GM18868 (cell line): ENCODE data around the gene SGK1.
"Not testable (repeated sequence)": the region's sequence is repeated elsewhere in the genome, so short reads cannot be mapped to it uniquely, and the experiment has no call there.

Experiments
- ATAC-seq: cut with Tn5 transposase; IDR thresholded peaks from one replicate; pipeline ENCODE4 v1.9.1; 2021; ENCODE audit warnings: mild to moderate bottlenecking, moderate library complexity; ENCODE audit not compliant: unreplicated experiment

Gene SGK1

GRCh38 chr6:134307870-134308269, 10.0 kb downstream of the SGK1 start:
- no peak for ATAC-seq

- ATAC-seq = no peak
Observed at GRCh38 chr6:134307075-134307474, 10.8 kb downstream of the SGK1 start.

DNA sequence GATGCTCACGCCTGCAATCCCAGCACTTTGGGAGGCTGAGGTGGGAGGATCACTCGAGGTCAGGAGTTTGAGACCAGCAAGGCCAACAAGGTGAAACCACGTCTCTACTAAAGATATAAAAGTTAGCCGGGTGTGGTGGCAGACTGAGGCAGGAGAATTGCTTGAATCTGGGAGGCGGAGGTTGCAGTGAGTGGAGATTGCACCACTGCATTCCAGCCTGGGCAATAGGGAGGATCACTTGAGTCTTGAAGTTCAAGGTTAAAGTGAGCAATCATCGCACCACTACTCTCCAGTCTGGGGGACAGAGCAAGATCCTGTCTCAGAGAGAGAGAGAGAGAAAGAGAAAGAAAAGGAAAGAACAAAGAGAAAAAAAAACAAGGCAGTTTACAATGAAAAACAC, 13.5 kb downstream of the SGK1 start:
- not testable (repeated sequence) for ATAC-seq

GRCh38 chr6:134303891-134304290, 14.0 kb downstream of the SGK1 start:
- ATAC-seq = no peak

GRCh38 chr6:134299236-134299635, 18.7 kb downstream of the SGK1 start:
- no peak for ATAC-seq

- no peak for ATAC-seq
Observed at GRCh38 chr6:134296762-134297161, 21.1 kb downstream of the SGK1 start.

DNA sequence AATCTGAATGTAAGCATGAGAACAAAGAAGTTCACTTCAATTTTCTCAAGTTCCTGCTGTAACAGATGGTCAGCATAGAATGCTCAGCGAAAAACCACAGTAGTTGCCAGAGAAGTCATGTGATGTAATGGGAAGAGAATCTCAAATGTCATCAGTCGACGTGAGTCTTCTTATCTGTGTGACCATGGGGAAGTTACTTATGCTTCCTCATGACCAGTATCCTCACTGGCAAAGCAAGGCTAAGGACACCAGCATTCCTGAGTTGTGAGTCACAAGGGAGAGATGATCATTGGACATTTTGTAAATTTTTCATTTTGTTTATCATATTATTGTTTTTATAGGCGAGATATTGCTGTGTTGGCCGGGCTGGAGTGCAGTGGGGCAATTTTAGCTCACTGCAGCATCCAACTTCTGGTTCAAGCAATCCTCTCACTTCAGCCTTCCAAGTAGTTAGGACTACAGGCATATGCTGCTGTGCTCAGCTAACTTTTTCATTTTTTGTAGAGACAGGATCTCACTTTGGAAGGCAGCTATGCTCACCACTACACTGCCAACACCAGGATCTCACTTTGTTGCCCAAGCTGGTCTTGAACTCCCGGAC, 21.9 kb downstream of the SGK1 start:
- peak; percentile 82 for ATAC-seq

- no peak for ATAC-seq
Observed at GRCh38 chr6:134293659-134294161, 24.2 kb downstream of the SGK1 start.

DNA sequence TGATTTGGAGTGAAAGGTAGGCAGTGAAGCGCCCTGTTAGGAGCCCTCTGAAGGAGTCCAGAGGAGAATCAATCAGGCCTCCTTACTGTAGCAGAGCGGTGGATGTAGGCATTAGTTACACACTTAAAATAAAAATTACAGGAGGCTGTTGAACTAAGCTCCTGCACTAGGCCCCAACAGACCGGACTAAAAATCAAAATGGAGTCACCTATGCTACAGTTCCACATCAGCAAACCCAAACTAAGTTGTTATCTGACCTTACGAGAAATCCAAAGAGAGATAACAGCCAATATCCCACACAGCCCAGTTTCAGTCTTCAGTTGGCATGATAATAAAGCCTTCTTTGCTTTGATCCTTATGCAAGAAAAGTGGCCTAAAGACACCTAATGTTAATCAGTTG, 26.8 kb downstream of the SGK1 start:
- ATAC-seq = no peak

DNA sequence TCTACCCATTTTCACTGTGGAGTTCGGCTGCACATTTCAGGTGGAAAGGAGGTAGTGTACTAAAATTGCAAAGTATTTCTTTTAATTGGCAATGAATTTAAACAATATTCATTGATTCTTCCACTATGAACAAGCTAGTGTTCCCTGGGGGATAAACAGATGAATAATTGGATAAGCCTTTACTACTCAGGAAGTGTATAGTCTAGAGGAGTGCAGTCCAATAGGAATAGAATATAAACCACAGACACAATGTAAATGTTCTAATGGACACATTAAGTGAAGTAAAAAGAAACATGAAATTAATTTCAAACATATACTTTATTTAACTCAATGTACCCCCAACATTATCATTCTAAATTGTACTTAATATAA, 28.7 kb downstream of the SGK1 start:
- ATAC-seq = no peak

DNA sequence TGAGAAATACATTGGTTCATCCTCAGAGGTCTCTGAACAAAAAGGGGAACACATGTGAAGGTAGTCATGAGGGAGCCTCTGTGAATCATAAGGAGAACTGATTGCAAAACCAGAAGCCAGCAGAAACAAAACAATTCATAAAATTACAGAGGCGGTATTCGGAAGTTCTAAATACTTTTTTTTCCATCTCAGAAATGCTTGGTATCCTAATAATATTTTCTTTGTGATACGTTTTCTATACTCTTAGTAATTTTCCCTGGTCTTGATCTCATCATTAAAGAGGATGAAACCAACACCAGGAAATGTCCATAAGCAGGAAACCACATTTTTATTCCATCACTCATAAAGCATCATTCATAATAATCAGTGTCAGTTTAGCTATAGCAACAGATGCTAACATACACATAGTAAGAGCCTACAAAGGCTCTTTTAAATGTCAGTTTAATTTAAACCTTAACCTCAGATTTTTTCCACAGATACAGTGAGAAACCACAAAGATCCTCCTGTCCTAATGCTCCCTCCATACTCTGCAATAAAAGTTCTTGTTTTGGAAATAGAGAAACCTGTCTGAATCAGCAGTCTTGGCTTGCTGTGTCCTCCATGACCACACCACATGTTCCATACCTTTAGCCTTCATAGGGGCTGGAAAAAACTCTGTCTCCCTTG, 29.2 kb downstream of the SGK1 start:
- peak; percentile 85 for ATAC-seq

- ATAC-seq = peak; percentile 71
Observed at GRCh38 chr6:134287859-134288537, 29.9 kb downstream of the SGK1 start.

DNA sequence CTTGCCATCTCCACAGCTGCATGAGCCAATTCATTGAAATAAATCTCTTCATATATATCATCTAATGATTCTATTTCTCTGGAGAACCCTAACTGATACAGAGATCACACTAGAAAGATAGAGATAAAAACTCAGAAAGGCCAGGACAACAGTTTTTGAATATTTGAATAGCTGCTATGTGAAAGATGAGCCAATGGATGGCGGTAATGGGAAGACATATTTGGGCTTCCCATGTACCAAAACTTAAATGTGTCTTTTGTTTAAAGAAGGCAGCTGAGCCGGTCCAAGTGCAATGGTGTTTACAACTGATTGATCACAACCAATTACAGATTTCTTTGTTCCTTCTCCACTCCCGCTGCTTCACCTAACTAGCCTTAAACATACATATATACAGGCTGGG, 35.1 kb downstream of the SGK1 start:
- ATAC-seq = no peak

GRCh38 chr6:134281388-134281787, 36.5 kb downstream of the SGK1 start:
- ATAC-seq = no peak

DNA sequence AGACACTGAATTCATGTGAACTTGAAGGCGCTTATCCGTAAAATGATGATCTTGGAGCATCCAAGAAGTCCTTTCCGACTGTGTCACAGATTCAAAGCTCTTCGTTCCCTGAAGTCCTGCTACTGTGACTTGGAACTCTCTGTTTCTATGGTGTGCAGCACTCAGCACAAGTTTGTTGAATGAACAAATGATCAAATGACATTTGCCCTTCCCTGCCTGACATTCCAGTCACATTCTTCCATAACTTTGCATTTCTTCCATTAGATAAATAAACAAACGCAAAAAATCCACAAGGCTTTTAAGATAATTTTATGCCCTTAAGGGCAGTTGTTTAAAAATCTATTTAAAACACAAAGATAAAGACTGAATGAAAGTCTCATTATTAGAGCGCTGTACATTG, 39.9 kb downstream of the SGK1 start:
- no peak for ATAC-seq

GRCh38 chr6:134276891-134277377, 41.0 kb downstream of the SGK1 start:
- ATAC-seq = not testable (repeated sequence)

DNA sequence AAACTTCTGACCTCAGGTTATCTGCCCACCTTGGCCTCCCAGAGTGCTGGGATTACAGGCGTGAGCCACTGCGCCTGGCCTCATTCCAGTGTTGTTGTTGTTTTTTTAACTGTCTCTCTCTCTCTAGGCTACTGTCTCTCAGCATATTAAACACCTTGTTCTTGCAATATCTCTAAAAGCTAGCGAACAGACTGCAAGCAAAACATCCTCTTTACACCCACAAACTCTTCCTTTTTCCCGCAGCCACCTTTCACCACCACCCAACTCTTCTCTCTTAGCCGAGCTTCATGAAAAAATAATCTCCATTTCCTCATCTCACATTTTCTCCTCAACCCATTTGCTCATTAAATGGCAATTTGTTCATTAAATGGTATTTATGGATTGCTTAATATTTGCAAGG, 45.5 kb downstream of the SGK1 start:
- ATAC-seq = no peak

DNA sequence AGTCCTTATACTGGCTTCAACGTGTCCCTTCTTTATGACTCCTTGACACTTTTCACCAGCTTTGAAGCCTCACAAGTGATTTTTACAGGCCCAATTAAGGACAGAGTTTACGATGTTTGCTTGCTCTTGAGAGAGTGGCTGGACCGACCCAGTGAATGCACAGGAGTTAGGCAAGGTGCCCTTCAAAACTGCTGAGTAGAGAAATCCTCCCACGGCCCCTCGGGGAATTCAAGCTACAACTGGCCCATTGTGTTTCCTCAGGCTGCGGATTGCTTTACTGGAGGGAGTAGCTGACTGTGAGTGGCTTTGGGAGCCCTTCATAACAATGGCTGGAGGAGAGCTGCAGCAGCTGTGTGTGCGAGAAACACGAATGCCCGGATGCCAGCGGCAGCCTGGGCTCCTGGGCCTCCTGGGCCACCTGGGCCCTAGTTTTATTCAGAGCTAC, 50.0 kb downstream of the SGK1 start:
- no peak for ATAC-seq

GRCh38 chr6:134266776-134267175, 51.1 kb downstream of the SGK1 start:
- ATAC-seq = no peak

- ATAC-seq = no peak
Observed at GRCh38 chr6:134261766-134262165, 56.1 kb downstream of the SGK1 start.

- ATAC-seq = no peak
Observed at GRCh38 chr6:134258849-134259306, 59.0 kb downstream of the SGK1 start.

DNA sequence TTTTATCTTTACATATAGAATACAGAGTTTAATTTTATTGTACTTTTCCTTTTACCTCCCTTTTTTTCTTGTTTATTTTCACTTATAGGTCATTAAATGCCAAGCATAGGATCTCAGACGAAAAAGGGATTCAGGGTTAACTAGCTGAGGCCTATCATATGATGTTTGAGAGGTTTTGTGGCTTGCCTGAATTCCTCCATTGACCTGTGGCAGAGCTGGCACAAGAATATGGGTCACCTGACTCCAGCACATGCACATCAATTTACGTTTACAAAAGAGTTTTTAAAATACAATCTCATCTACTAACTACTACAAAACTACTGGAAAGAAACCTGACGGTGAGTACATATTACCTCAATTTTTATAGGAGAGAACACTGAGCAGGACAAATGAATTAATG, 60.4 kb downstream of the SGK1 start:
- ATAC-seq = no peak
